Mesenchymal stem cell (in vitro differentiated cells and primary cell): Measurements from ENCODE around the gene NPW.

Source experiments
- DNase-seq: peaks from one replicate; pipeline ENCODE4 v3.0.0-alpha.2; 2013
- H2AFZ ChIP-seq: one replicate; pipeline ENCODE4 v1.6.1; 2013; ENCODE audit warnings: low read depth, mild to moderate bottlenecking, control low read depth, inconsistent platforms, low read length, moderate library complexity
- H2AK5ac ChIP-seq: 2 replicates; pipeline ENCODE4 v1.6.1; 2013; ENCODE audit warnings: low read length, moderate library complexity, mild to moderate bottlenecking, inconsistent platforms; ENCODE audit not compliant: severe bottlenecking
- H2BK120ac ChIP-seq: one replicate; pipeline ENCODE4 v1.6.1; 2013; ENCODE audit warnings: low read depth, mild to moderate bottlenecking, inconsistent platforms, low read length, moderate library complexity
- H2BK12ac ChIP-seq, 2 experiments: one replicate each; pipeline ENCODE4 v1.6.1; 2013; ENCODE audit warnings: inconsistent platforms in 2 of 2, low read length in 2 of 2, mild to moderate bottlenecking in 2 of 2, moderate library complexity in 2 of 2, control low read depth in 1 of 2
- H2BK15ac ChIP-seq: one replicate; pipeline ENCODE4 v1.6.1; 2013; ENCODE audit warnings: mild to moderate bottlenecking, low read depth, inconsistent platforms; ENCODE audit not compliant: poor library complexity, severe bottlenecking
- H2BK5ac ChIP-seq: 2 replicates; pipeline ENCODE4 v1.6.1; 2013; ENCODE audit warnings: low read depth, mild to moderate bottlenecking, low read length, control low read depth, inconsistent platforms; ENCODE audit not compliant: poor library complexity, severe bottlenecking
- H3K14ac ChIP-seq, 2 experiments: one replicate each; pipeline ENCODE4 v1.6.1; 2013; ENCODE audit warnings: inconsistent platforms in 2 of 2, low read length in 2 of 2, control low read depth in 1 of 2, mild to moderate bottlenecking in 1 of 2, moderate library complexity in 1 of 2
- H3K18ac ChIP-seq, 2 experiments: one replicate each; pipeline ENCODE4 v1.6.1; 2013; ENCODE audit warnings: inconsistent platforms in 2 of 2, low read length in 2 of 2, control low read depth in 1 of 2, low read depth in 1 of 2, mild to moderate bottlenecking in 1 of 2
- H3K23ac ChIP-seq, 2 experiments: one replicate each; pipeline ENCODE4 v1.6.1; 2013; ENCODE audit warnings: inconsistent platforms in 2 of 2, low read length in 2 of 2, mild to moderate bottlenecking in 2 of 2, moderate library complexity in 2 of 2, control low read depth in 1 of 2
- H3K27ac ChIP-seq: 2 replicates; pipeline ENCODE4 v1.5.1; 2013; ENCODE audit warnings: mild to moderate bottlenecking, moderate library complexity, low read length, control low read depth, inconsistent platforms; ENCODE audit not compliant: poor library complexity, severe bottlenecking
- H3K27me3 ChIP-seq, 2 experiments: 2 replicates each; pipeline versions ENCODE4 v1.6.1 to v1.7.0; 2013; ENCODE audit warnings: low read length in 2 of 2, mild to moderate bottlenecking in 2 of 2, moderate library complexity in 2 of 2, control low read depth in 1 of 2, inconsistent platforms in 1 of 2; ENCODE audit not compliant: control insufficient read depth in 1 of 2, insufficient read depth in 1 of 2
- H3K36me3 ChIP-seq, 2 experiments: 2 replicates each; pipeline versions ENCODE4 v1.6.1 to v1.7.0; 2013; ENCODE audit warnings: low read length in 2 of 2, control low read depth in 1 of 2, inconsistent platforms in 1 of 2, low read depth in 1 of 2, mild to moderate bottlenecking in 1 of 2; ENCODE audit not compliant: insufficient read depth in 2 of 2, control insufficient read depth in 1 of 2
- H3K4ac ChIP-seq, 2 experiments: one replicate each; pipeline ENCODE4 v1.6.1; 2013; ENCODE audit warnings: inconsistent platforms in 2 of 2, low read length in 2 of 2, mild to moderate bottlenecking in 2 of 2, moderate library complexity in 2 of 2, control low read depth in 1 of 2, low read depth in 1 of 2
- H3K4me1 ChIP-seq: 2 replicates; pipeline ENCODE4 v1.6.1; 2013; ENCODE audit warnings: low read depth, low read length, control low read depth; ENCODE audit not compliant: control insufficient read depth, insufficient read depth
- H3K4me2 ChIP-seq: 2 replicates; pipeline ENCODE4 v1.6.1; 2013; ENCODE audit warnings: low read length, mild to moderate bottlenecking, inconsistent platforms; ENCODE audit not compliant: poor library complexity, severe bottlenecking
- H3K4me3 ChIP-seq, 2 experiments: 2 replicates each; pipeline versions ENCODE4 v1.5.1 to v1.7.0; 2013; ENCODE audit warnings: low read length in 2 of 2, mild to moderate bottlenecking in 2 of 2, control low read depth in 1 of 2, low read depth in 1 of 2; ENCODE audit not compliant: insufficient read depth in 1 of 2
- H3K79me1 ChIP-seq: replicated peaks from 2 replicates; pipeline ENCODE4 v1.6.1; 2013; ENCODE audit warnings: mild to moderate bottlenecking, control low read depth, low read length, inconsistent platforms; ENCODE audit not compliant: poor library complexity, severe bottlenecking
- H3K9ac ChIP-seq: 2 replicates; pipeline ENCODE4 v1.7.0; 2013; ENCODE audit warnings: mild to moderate bottlenecking, low read length, moderate library complexity
- H3K9me3 ChIP-seq: 2 replicates; pipeline ENCODE4 v1.7.0; 2013; ENCODE audit warnings: mild to moderate bottlenecking, low read length; ENCODE audit not compliant: control insufficient read depth
- H4K8ac ChIP-seq: one replicate; pipeline ENCODE4 v1.6.1; 2013; ENCODE audit warnings: inconsistent platforms, mild to moderate bottlenecking, low read length, moderate library complexity
- H4K91ac ChIP-seq: one replicate; pipeline ENCODE4 v1.6.1; 2013; ENCODE audit warnings: mild to moderate bottlenecking, low read length, inconsistent platforms
- WGBS: methylation state at CpG from one replicate; pipeline ENCODE4 v1.1.7; 2013; ENCODE audit warnings: mixed read lengths; 5-methylcytosine and 5-hydroxymethylcytosine counted together

Gene NPW

DNA sequence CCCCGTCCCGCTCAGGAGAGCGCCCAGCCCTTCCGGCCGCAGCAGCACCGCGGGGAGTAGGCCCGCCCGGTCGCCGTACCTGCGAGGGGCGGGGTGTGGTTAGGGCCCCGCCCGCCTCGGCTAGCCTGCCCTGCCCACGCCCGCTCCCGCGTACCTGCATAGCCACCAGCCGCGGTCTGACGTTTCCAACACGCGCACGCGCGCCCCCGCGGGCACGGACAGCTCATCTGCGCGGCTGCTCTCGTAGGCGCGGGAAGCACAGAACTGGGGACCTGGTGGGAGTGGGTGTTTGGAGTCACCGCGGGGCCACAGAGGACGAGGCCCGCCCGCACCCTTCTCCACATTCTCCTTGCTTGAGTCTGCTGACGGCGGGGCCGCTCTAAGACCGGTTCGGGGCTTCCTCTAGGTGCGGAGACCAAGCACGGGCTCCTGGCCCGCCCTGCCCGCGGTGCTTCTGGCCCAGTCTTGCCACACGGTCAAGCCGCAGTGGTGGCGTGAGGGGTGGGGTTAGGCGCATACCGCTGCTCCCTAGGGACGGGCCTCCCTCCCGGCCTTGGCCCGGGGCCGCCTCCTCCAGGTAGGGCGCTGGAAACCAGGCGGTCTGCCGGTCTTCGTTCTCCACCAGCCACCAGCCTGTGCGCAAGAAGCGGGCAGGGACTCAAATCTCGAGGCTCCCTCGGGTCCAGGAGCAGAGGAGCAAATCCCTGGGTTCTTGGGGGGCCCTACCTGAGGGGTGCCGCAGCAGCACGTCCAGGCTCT lies 40.1 kb upstream of the NPW start:
- no peak overlapping the region for H3K4ac ChIP-seq
- H3K9ac ChIP-seq = no peak overlapping the region
- H2AK5ac ChIP-seq = no peak overlapping the region
- no peak for DNase-seq
- H3K23ac ChIP-seq = peak overlapping the region; percentile 22 to 23
- H3K27me3 ChIP-seq = peaks cover 35 to 41% of the 10 kb centered on the region in 2 experiments
- H3K14ac ChIP-seq = no peak overlapping the region
- no peak overlapping the region for H3K4me2 ChIP-seq
- H3K4me3 ChIP-seq = no peak overlapping the region
- peaks cover 41 to 58% of the 10 kb centered on the region in 2 experiments for H3K36me3 ChIP-seq
- no peak overlapping the region for H2BK12ac ChIP-seq
- H3K27ac ChIP-seq = no peak overlapping the region
- H3K4me1 ChIP-seq = peaks cover 28% of the 10 kb centered on the region
- peak overlapping the region; percentile 33 for H2BK15ac ChIP-seq
- peaks cover 12% of the 10 kb centered on the region for H3K79me1 ChIP-seq
- WGBS = 16% methylated on average over 51 of the region's 70 CpGs
- no peak overlapping the region for H4K91ac ChIP-seq
- H2BK120ac ChIP-seq = no peak overlapping the region
- H4K8ac ChIP-seq = no peak overlapping the region
- H3K9me3 ChIP-seq = no peaks in the 10 kb centered on the region
- no peak overlapping the region for H3K18ac ChIP-seq
- no peak overlapping the region for H2BK5ac ChIP-seq
- H2AFZ ChIP-seq = no peak overlapping the region

DNA sequence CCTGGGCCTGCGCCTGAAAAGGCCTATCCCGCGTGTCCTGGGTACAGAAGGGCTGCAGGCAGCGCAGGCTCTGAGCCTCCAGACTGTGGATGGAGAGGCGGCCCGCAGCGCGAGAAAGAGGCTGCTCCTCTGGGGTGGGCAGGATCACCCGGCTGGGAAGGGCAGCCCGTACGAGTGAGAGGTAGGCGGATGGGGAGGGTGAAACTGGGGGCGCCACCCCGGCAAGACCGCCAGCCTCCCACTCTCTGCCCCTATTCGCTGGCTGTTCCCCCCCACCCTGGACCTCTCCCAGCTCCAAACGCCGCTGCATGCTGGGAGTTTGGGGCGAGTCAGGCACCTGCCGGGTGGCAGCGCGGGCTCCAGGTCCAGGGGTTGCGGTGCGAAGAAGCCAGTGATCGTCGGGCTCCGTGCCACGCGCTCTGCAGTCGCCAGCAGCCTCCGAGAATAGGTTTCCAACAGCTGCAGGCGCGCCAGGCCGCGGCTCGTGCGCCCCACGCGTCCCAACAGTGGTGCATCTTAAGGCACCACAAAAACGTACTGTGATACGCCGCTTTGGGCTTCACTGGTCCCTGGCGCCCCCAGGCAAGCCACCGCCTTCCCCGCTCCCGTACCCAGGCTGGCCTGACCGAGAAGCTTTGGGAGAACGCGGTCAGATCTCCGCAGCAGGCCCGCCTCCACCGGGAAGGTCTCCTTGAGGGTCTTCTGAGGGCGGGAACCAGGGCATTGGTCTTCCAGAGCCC lies 39.4 kb upstream of the NPW start:
- WGBS = 20% methylated on average over 41 of the region's 53 CpGs
- no peak for DNase-seq
- H3K36me3 ChIP-seq = peaks cover 34 to 51% of the 10 kb centered on the region in 2 experiments
- peak overlapping the region in 1 of 2 experiments; percentile 4 for H3K4me3 ChIP-seq
- no peak overlapping the region for H3K9ac ChIP-seq
- H3K4me1 ChIP-seq = peaks cover 28% of the 10 kb centered on the region
- H3K4me2 ChIP-seq = no peak overlapping the region
- no peak overlapping the region for H4K91ac ChIP-seq
- no peak overlapping the region for H2BK5ac ChIP-seq
- no peak overlapping the region for H4K8ac ChIP-seq
- no peak overlapping the region for H2AFZ ChIP-seq
- H2BK15ac ChIP-seq = no peak overlapping the region
- H3K18ac ChIP-seq = no peak overlapping the region
- peaks cover 7% of the 10 kb centered on the region for H3K79me1 ChIP-seq
- no peak overlapping the region for H2AK5ac ChIP-seq
- H3K23ac ChIP-seq = no peak overlapping the region
- no peak overlapping the region for H3K27ac ChIP-seq
- H3K27me3 ChIP-seq = peaks cover 35 to 41% of the 10 kb centered on the region in 2 experiments
- no peak overlapping the region for H2BK12ac ChIP-seq
- H3K14ac ChIP-seq = no peak overlapping the region
- H3K9me3 ChIP-seq = no peaks in the 10 kb centered on the region
- H3K4ac ChIP-seq = no peak overlapping the region
- H2BK120ac ChIP-seq = no peak overlapping the region

DNA sequence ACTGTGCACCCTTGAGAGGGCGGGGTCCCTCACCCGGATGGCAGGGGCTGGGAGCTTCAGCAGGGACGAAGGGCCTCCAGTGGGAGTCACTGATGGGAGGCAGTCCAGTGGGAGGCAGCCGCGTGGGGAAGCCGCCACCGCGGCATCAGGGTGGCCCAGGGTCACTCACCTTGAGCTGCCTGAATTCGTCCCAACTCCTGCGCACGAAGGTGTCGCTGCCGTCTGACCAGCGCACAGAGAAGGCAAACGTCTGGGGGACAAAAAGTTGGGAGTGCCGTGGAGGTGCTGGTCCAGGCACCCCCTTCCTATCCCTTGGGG lies 38.9 kb upstream of the NPW start:
- H3K4ac ChIP-seq = no peak overlapping the region
- no peak overlapping the region for H2BK120ac ChIP-seq
- no peak overlapping the region for H2BK15ac ChIP-seq
- H2AFZ ChIP-seq = no peak overlapping the region
- no peak for DNase-seq
- H4K91ac ChIP-seq = no peak overlapping the region
- H2BK5ac ChIP-seq = no peak overlapping the region
- H3K23ac ChIP-seq = no peak overlapping the region
- H4K8ac ChIP-seq = no peak overlapping the region
- peaks cover 7% of the 10 kb centered on the region for H3K79me1 ChIP-seq
- H3K9ac ChIP-seq = no peak overlapping the region
- H2BK12ac ChIP-seq = no peak overlapping the region
- WGBS = 69% methylated on average over 16 of the region's 16 CpGs
- no peak overlapping the region for H3K4me2 ChIP-seq
- H3K27me3 ChIP-seq = peaks cover 35 to 41% of the 10 kb centered on the region in 2 experiments
- no peak overlapping the region for H3K27ac ChIP-seq
- peaks cover 33% of the 10 kb centered on the region for H3K4me1 ChIP-seq
- H3K14ac ChIP-seq = no peak overlapping the region
- no peak overlapping the region for H3K18ac ChIP-seq
- peak overlapping the region in 1 of 2 experiments; percentile 4 for H3K4me3 ChIP-seq
- H3K9me3 ChIP-seq = no peaks in the 10 kb centered on the region
- peaks cover 32 to 51% of the 10 kb centered on the region in 2 experiments for H3K36me3 ChIP-seq
- no peak overlapping the region for H2AK5ac ChIP-seq

DNA sequence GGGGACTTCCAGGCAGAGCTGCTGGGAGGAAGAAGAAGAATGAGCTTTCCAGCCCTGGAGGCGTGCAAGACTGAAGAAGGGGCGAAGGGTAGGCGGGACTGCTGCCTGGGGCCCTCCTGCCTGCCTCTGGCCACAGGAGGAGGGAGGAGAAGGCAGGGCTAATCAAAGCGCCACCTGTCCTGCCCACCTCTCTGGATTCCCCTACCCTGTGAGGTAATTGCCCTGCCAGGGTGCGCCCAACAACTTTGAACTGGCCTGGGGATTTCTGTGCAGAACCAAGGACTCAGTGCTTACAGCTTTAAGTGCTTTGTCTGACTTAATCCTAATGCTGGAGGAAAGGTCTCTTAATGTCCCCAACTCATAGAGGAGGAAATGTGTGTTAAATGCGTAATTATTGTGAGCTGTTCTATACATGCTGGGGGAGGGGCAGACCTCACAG lies 38.2 kb upstream of the NPW start, which contains the start of gene NOXO1:
Gene NOXO1, minus strand, starts transcription at position 72 of the 439 bp plus-strand sequence. CDS start 290 bp downstream, outside the sequence.
- Histone ChIP-seq H3K9me3 (no peaks in the 10 kb centered on the region), H3K36me3 (peaks cover 32 to 51% of the 10 kb centered on the region in 2 experiments), H3K79me1 (peaks cover 14% of the 10 kb centered on the region), H3K14ac (no peak within 1 kb of the TSS), H3K4me1 (peaks cover 35% of the 10 kb centered on the region), H3K4ac (no peak within 1 kb of the TSS), H3K18ac (no peak within 1 kb of the TSS), H3K27me3 (peaks cover 35 to 41% of the 10 kb centered on the region in 2 experiments), H3K4me2 (no peak within 1 kb of the TSS), H2AFZ (no peak within 1 kb of the TSS), H3K23ac (no peak within 1 kb of the TSS), H4K91ac (no peak within 1 kb of the TSS), H3K27ac (no peak within 1 kb of the TSS), H2BK12ac (no peak within 1 kb of the TSS), H4K8ac (no peak within 1 kb of the TSS), H2BK15ac (no peak within 1 kb of the TSS), H2AK5ac (no peak within 1 kb of the TSS), H2BK5ac (no peak within 1 kb of the TSS), H3K4me3 (peak within 1 kb of the TSS in 1 of 2 experiments; percentile 4), H3K9ac (no peak within 1 kb of the TSS), H2BK120ac (no peak within 1 kb of the TSS)
- 43% methylated on average over 6 of the region's 6 CpGs for WGBS
- no peak for DNase-seq
